ENCODE data around the gene ZFAND2B.

DNA sequence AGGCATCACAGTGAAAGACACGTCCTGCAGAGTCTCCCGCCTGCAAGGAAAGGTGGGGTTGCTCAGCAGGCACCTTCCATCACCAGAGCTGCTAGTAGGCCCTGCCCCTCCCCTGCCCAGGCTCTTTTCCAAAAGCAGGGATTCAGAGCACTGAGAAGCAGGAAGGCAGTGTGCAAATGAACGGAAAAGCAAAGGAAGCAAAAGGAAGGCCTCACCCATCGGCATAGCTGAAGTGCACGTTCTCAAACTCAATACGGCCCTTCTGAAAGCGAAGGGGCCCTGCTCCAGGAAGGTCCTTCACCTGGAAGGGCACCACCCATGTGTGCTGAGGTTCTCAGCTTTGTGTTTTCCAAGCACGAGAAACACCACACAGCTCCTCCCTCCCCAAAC is 6.4 kb downstream of the ZFAND2B start:
- TF ChIP-seq, protein P1, sequence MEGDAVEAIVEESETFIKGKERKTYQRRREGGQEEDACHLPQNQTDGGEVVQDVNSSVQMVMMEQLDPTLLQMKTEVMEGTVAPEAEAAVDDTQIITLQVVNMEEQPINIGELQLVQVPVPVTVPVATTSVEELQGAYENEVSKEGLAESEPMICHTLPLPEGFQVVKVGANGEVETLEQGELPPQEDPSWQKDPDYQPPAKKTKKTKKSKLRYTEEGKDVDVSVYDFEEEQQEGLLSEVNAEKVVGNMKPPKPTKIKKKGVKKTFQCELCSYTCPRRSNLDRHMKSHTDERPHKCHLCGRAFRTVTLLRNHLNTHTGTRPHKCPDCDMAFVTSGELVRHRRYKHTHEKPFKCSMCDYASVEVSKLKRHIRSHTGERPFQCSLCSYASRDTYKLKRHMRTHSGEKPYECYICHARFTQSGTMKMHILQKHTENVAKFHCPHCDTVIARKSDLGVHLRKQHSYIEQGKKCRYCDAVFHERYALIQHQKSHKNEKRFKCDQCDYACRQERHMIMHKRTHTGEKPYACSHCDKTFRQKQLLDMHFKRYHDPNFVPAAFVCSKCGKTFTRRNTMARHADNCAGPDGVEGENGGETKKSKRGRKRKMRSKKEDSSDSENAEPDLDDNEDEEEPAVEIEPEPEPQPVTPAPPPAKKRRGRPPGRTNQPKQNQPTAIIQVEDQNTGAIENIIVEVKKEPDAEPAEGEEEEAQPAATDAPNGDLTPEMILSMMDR (IDR thresholded peaks at IDR 0.05), result no peak
- TF ChIP-seq POLR2AphosphoS5 (IDR thresholded peaks at IDR 0.05), result no peak

Measured in gastroesophageal sphincter (tissue), 3 donors.